Lower lobe of right lung (tissue), 2 donors: Measurements from ENCODE around the gene TOB1. TPM values are rescaled to one million over a fixed set of nuclear protein-coding genes. Genes with fewer than 3 reads are reported as not detected.

Source experiments
- ATAC-seq, 2 donors: fragments of 200-7000 bp; cut with Tn5 transposase; one replicate each; pipeline ENCODE4 v1.9.1; 2020 to 2022; ENCODE audit warnings: mild to moderate bottlenecking in 2 of 2, moderate library complexity in 2 of 2
- DNase-seq: peaks from one replicate; pipeline ENCODE4 v3.0.0-alpha.2; 2020
- H3K27ac ChIP-seq: fragments of 200-600 bp; one replicate; pipeline ENCODE4 v1.8.0; 2022
- H3K27me3 ChIP-seq: fragments of 200-600 bp; one replicate; pipeline ENCODE4 v1.8.0; 2022; ENCODE audit warnings: low read depth
- H3K36me3 ChIP-seq: fragments of 200-600 bp; one replicate; pipeline ENCODE4 v1.8.0; 2022; ENCODE audit warnings: mild to moderate bottlenecking
- H3K4me1 ChIP-seq: fragments of 200-600 bp; one replicate; pipeline ENCODE4 v1.8.0; 2022
- H3K4me3 ChIP-seq: fragments of 200-600 bp; one replicate; pipeline ENCODE4 v1.8.0; 2022; ENCODE audit warnings: mild to moderate bottlenecking
- H3K9me3 ChIP-seq: fragments of 200-600 bp; one replicate; pipeline ENCODE4 v1.8.0; 2022
- CTCF ChIP-seq: fragments of 200-600 bp; IDR thresholded peaks from one replicate; pipeline ENCODE4 v1.8.0; 2022; ENCODE audit warnings: antibody characterized with exemption, mild to moderate bottlenecking
- intact Hi-C: fragments of 100-400 bp; cut with DNase I; formaldehyde crosslinking; loops from one replicate; pipeline ENCODE4 v1.11.0; 2022
- total RNA-seq: library from RNA; stranded (reverse); fragmentation: NEBNext Ultra II Directional; extraction: Animal tissue kit (Norgen Biotek cat#: 25700); gene quantifications from one replicate; pipeline ENCODE4 v1.2.1, GENCODE V29; 2021
- donor health status: DM: no; HTN: yes; CAD: no; lungs with severe emphysema.

Gene TOB1
- total RNA-seq, 1 donor from 2014 or later, result 72.9 TPM

- no peak for TF ChIP-seq CTCF
- ATAC-seq, result peak in 1 of 2 donors; percentile 4
Measured at GRCh38 chr17:50841277-50841948, 24.7 kb downstream of the TOB1 start.

GRCh38 chr17:50840311-50840851 lies 25.8 kb downstream of the TOB1 start:
- no peak overlapping the region for H3K27ac ChIP-seq
- intact Hi-C loops, result no loop called here
- no peak for TF ChIP-seq CTCF
- H3K36me3 ChIP-seq, result no peaks in the 10 kb centered on the region
- no peak overlapping the region for H3K4me3 ChIP-seq
- ATAC-seq, result no peak
- no peaks in the 10 kb centered on the region for H3K9me3 ChIP-seq
- H3K4me1 ChIP-seq, result no peaks in the 10 kb centered on the region
- DNase-seq, result no peak
- H3K27me3 ChIP-seq, result no peaks in the 10 kb centered on the region

More at GRCh38 chr17:50841277-50841948, 24.7 kb downstream of the TOB1 start:
- no peaks in the 10 kb centered on the region for H3K36me3 ChIP-seq
- H3K4me3 ChIP-seq, result no peak overlapping the region
- H3K27me3 ChIP-seq, result no peaks in the 10 kb centered on the region
- no peaks in the 10 kb centered on the region for H3K4me1 ChIP-seq
- no peak for DNase-seq
- H3K27ac ChIP-seq, result no peak overlapping the region
- H3K9me3 ChIP-seq, result no peaks in the 10 kb centered on the region
- intact Hi-C loops, result no loop called here

- no peaks in the 10 kb centered on the region for H3K9me3 ChIP-seq
- no peaks in the 10 kb centered on the region for H3K36me3 ChIP-seq
- intact Hi-C loops, result no loop called here
- no peak for DNase-seq
- TF ChIP-seq CTCF, result no peak
- no peaks in the 10 kb centered on the region for H3K4me1 ChIP-seq
- H3K27ac ChIP-seq, result no peak overlapping the region
- H3K27me3 ChIP-seq, result no peaks in the 10 kb centered on the region
- no peak for ATAC-seq
- no peak overlapping the region for H3K4me3 ChIP-seq
Measured at GRCh38 chr17:50839591-50840310, 26.4 kb downstream of the TOB1 start.

GRCh38 chr17:50837980-50838954 lies 27.9 kb downstream of the TOB1 start:
- Histone ChIP-seq H3K27ac (no peak overlapping the region), H3K27me3 (peaks cover 8% of the 10 kb centered on the region), H3K4me1 (no peaks in the 10 kb centered on the region), H3K36me3 (no peaks in the 10 kb centered on the region), H3K4me3 (no peak overlapping the region), H3K9me3 (no peaks in the 10 kb centered on the region)
- DNase-seq (no peak), ATAC-seq (no peak)
- intact Hi-C loops, result no loop called here
- no peak for TF ChIP-seq CTCF

GRCh38 chr17:50837286-50837979 lies 28.7 kb downstream of the TOB1 start:
- no peak for ATAC-seq
- Histone ChIP-seq H3K4me3 (no peak overlapping the region), H3K36me3 (no peaks in the 10 kb centered on the region), H3K9me3 (no peaks in the 10 kb centered on the region), H3K4me1 (no peaks in the 10 kb centered on the region), H3K27ac (no peak overlapping the region), H3K27me3 (peaks cover 8% of the 10 kb centered on the region)
- intact Hi-C loops, result no loop called here
- no peak for DNase-seq
- no peak for TF ChIP-seq CTCF
